ENCODE measurements around the gene P2RY6.

The P2RY6 gene

GRCh38 chr11:73340164-73340563 is 68.0 kb downstream of the P2RY6 start:
- no peak for DNase-seq

DNA sequence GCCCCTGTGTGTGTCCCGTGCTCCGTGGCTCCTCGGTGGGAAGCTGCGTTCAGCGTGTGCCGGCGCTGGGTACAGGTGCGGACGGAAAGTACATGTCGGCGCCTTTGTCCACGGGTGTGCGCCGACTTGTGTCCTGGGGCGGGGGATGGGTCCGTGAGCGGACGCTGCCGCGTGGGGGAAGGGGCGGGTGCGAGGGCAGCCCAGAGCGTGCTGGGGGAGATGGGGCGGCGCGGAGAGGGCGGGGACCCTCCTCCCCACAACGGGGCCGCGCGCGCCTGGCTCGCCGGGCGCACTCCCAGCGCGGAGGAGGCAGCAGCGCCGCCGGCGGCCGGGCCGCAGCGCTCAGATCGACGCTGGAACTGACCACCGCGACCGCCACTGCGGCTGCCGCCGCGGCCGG is 70.5 kb downstream of the P2RY6 start:
- no peak for DNase-seq

DNA sequence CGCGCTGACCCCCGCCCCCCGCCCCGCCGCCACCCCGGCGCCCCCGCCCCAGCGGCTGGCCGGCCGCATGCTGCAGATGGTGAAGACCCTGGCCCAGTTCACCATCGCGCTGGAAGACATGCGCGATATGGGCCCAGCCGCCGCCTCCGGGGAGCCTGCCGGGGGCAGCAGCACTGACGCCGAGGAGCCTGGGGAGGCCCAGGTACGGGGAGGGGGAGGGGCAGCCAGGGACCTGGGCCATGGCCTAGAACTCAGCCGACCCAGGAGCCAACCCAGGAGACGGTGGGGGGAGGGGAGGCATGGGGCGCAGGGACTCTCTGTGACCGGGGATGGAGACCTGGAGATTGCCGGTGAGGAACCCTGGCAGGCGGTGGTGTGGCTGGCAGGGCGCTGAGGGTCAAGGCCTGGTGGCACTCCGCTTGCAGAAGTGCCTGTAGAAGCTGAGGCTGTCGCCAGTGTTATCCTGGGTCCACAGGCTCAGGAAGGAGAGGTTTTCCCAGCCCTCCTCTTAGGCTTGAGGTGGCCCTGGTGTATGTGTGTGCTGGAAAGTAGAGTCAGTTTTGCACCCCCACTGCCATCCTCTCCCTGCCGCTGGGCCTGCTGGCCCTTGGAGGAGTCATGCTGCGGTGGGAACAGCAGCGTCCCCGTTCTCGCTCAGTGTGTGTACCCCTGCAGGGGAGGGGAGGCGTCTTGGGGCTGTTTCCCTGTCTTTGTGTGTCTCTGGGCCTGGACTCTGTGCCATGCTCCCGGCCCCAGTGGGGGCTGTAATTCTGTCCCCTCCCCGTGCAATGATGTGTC is 71.1 kb downstream of the P2RY6 start:
- DNase-seq = no peak

- no peak for DNase-seq
Observed at GRCh38 chr11:73344191-73344607, 72.1 kb downstream of the P2RY6 start.

DNA sequence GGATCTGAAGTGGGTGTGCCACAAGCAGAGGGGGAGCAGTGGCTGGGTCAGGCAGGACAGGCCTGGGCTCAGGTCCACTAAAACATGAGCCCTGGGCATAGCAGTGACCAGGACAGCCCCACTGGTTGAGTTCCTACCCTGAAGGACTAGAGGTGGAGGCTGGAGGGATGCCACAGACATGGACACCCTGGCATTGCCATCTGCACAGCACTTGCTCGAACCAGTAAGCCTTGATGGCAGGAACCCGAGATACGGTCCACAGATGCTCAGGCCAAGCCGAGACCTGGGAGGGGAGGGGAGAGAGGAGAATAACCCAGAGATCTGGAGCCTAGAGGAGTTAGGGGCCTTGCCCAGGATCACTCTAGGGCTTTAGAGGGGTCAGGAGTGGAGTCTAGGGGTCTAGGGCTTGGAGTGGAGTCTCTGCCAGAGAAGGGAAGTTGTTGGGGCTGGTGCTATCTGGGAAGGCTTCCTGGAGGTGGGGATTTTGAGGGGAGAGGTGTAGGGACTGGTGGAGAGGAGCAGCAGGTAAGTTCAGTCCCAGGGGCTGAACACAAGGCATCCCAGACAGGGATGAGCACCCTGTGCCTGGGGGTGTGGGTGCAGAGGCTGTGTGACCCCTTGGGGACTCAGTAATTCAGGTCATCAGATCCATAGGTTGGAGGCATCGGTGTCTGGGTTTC is 73.5 kb downstream of the P2RY6 start:
- DNase-seq = no peak

DNA sequence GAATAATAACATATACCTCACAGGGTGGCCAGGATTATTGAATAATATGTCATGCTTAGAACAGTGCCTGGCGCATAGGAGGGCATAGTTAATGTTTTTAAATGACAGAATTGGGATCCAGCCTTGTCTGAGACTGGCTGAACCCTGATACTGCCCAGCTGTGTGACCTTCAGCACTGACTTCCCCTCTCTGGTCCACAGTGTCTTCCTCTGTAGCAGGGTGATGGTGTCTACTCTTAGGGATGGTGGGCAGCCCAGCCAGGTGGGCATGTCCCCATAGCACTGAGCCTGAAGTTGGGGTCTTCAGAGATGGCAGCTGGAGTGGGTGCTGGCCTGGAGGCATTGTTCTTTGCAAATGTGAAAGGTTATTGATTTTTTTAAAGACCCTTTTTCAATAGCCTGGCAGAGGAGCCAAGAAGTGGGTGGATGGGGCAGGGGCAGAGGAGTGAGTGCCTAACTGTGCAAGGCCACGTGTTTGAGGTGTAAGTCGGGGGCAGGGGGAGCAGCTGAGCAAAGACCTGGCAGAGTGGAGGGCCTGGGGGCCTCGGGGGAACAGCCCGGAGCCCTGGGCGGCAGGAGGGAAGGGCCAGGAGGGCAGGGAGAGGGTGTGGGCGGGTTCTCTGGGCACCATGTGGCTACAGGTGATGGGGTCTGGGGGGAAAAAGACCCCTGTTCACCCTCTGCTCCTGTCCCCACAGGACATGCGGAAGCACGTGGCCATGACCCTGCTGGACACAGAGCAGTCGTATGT is 74.2 kb downstream of the P2RY6 start:
- DNase-seq = no peak

- DNase-seq = no peak
Observed at GRCh38 chr11:73347067-73347466, 74.9 kb downstream of the P2RY6 start.
